A204.1 (cell line): Measurements from ENCODE around the gene GPX1.
"Not testable (repeated sequence)": the region's sequence is repeated elsewhere in the genome, so short reads cannot be mapped to it uniquely, and the experiment has no call there.

Experiments used
- FAIRE-seq: peaks from 2 replicates; lab custom pipeline; 2012; peaks lifted over from hg19 to GRCh38; lab: Jason Lieb, UNC

The GPX1 gene

DNA sequence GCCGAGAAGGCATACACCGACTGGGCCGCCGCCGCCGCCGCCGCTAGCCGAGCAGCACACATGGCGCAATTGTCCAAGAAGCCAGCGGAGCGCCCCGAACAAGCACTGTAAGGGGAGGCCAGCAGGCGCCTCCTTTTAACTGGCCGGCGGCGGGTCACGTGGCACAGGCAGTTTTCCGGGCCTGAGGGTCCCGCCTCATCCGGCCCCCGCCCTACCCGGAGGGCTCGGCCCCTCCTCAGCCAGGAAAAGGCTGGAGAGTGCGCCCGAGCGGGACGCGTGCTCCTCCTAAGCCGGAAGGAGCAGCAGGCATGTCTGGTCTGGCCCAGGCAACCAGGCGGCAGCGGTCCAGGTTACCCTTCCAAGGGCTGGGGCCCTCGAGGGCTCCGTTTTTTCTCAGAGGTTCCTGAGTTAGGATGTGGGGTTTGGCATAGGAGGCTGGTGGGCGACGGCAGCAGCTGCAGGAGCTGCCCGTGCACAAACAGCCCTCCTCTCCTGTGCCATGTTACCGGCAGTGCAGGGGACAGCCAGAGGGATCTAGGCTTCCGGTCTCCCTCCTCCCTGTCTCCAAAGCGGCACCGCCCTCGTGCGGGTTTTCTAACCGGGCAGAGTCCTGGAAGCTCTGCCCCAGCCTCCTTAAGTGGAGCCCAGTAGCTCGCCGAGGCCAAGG lies at the start of gene GPX1:
Gene GPX1, minus strand, starts transcription at position 137 of the 667 bp plus-strand sequence. Its CDS starts 75 bp downstream, at position 62.
- peak; percentile 93 for FAIRE-seq

DNA sequence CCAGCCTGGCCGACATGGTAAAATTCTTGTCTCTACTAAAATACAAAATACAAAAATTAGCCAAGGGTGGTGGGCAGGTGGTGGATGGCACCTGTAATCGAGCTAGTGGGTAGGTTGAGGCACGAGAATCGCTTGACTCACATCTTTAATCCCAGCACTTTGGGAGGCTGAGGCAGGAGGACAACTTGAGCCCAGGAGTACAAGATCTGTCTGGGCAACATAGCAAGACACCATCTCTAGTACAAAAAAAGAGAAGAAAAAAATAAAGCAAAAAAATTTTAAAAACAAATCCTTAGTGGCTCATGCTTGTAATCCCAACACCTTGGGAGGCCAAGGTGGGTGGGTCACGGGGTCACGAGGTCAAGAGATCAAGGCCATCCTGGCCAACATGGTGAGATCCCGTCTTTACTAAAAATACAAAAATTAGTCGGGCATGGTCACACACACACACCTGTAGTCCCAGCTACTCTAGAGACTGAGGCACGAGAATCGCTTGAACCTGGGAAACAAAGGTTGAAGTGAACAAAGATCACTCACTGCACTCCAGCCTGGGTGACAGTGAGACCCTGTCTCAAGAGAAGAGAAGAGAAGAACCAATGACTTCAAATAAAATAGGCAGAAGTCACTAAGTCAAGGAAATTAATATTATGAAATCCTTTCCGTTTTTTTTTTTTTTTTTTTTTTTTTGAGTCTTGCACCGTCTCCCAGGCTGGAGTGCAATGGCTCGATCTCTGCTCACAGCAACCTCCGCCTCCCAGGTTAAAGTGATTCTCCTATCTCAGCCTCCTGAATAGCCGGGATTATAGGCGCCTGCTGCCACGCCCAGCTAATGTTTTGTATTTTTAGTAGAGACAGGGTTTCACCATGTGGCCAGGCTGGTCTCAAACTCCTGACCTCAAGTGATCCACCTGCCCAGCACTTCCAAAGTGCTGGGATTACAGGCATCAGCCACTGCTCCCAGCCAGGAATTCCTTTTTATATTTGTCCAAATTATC lies 48.7 kb upstream of the GPX1 start:
- no peak for FAIRE-seq

DNA sequence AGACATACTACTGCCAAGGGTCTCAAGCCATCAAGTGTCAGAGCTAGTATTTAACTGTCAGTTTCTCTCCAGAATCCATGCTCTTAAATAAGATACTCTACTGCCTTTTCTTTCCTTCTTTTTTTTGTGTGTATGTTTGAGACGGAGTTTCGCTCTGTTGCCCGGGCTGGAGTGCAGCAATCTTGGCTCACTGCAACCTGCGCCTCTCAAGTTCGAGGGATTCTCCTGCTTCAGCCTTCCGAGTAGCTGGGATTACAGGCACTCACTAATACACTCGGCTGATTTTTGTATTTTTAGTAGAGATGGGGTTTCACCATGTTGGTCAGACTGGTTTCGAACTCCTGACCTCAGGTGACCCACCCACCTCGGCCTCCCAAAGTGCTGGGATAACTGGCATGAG lies 47.4 kb upstream of the GPX1 start:
- not testable (repeated sequence) for FAIRE-seq

DNA sequence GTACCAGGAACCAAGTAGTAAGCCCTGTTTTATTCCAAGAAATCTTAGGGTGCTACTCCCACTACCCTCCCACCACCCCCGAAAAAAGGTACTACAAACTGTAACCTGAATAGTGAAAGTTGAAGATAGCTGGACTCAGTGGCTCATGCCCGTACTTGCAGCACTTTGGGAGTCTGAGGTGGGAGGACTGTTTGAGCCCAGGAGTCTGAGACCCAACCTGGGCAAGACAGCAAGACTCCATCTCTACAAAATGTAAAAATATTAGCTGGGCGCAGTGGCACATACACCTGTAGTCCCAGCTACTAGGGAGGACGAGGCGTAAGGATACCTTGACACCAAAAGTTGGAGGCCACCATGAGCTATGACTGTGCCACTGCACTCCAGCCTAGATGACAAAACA lies 45.7 kb upstream of the GPX1 start:
- no peak for FAIRE-seq

DNA sequence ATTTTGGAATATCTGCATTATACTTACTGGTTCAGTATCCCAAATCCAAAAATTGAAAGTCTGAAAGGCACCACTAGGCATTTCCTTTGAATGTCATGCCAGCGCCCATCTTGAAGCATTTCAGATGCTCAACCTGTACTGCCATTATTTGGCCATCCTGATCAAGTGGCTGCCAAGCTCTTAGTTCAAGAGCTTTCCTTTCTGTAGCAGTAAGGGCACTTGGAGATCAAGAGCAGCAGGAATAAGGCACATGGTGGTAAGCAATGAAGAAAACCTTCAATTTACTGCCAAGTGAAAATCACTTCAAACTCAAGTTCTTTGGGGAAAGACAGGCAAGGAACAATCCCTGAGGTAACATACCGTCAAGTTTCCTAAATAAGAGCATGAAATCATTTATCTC lies 43.6 kb upstream of the GPX1 start:
- FAIRE-seq: no peak

DNA sequence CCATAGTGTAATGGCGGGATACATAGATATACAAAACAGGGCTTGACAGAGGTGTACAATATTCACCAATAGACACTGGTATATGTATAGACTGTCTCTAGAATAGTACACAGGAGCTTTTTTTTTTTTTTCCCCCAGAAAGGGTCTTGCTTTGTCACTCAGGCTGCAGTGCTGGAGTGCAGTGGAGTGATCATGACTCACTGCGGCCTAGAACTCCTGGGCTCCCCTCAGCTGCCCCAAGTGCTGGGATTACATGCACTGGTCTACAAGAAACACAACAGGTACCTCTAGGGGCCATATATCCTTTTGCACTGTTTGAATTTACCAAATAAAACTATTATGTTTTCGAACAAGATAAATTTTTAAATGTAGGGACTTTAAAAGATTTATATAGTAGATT lies 41.3 kb upstream of the GPX1 start:
- FAIRE-seq: no peak

DNA sequence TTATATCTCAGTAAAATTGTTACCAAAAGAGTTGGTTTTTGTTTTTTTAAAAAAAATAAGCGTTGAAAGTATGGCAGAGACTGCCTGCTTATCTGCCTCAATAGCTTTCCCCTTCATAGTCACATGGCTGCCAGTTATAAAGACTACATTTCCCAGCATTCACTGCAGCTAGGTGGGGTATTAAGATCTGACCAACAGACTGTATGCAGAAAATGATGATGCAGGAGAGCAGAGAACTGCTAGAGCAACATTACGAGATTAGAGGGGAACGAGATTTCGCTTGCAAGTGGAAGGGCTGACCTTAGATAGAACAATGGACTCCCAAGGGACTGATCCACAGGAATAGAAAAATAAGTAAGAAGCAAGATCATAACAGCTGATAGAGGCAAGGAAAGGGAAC lies 39.3 kb upstream of the GPX1 start:
- FAIRE-seq: no peak

DNA sequence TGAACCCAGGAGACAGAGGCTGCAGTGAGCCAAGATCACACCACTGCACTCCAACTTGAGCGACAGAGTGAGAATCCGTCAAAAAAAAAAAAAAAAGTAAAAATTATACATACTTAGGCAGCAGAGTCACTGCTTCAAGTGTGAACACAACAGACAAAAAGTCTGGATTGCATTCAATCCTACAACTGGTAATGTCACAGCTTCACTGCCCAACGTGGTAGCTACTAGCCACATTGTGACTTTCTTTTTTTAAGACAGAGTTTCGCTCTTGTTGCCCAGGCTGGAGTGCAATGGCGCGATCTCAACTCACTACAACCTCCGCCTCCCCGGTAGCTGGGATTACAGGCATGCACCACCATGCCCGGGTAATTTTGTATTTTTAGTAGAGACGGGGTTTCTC lies 33.2 kb upstream of the GPX1 start:
- not testable (repeated sequence) for FAIRE-seq

DNA sequence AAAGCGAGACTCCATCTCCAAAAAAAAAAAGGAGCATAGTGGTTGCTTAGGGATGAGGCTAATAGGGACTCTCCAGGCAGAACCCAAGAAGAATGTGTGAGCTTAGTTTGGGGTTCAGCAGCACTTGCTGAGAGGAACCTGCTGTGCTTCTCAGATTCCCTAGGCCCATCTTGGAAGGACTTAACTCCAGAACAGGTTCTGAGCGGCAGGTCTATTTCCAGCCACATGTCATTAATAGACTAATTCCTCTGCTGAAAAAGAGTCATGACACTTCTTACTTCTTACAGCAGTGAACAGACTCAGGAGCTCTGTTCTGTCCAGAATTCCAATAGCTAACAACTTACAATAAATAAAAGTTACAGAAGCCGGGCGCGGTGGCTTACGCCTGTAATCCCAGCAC lies 31.1 kb upstream of the GPX1 start:
- no peak for FAIRE-seq

DNA sequence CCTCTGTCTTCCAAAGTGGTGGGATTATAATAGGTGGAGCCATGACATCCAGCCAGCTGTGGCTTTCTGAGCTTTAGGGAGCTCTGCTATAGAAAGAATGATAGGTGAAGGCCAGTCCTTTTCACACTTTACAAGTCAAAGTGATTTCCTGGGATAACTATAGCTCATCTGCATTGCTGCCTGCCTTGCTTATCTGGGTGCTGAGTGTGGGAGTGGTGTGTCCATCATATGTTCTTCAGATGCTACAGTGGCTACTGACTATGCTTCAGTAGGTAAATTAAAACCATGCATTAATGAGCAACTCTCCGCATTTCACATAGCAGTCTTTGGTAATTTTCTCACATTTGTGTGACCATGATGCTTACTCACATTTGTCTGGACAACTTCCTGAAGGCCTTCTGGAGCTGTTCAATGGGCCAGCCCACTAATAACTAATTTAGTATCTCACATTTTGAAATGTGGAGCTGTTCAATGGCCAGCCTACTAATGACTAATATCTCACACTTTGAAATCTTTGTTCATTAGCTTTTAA lies 30.2 kb upstream of the GPX1 start:
- FAIRE-seq: no peak

DNA sequence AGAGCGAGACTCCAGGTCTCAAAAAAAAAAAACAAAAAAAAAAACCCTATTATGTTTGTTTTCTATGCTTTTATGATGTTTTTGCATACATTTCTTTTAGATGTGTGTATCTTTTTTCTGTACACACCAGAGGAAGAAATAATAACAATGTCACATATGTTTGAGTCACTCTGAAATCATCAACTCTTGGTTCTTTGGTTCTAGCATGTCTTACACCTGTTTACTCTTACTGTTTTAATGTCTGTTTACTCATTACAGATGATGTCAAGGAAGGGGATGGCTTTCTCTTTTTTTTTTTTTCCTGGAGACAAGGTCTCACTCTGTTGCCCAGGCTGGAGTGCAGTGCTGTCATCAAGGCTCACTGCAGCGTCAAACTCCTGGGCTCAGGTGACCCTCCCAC lies 29.6 kb upstream of the GPX1 start:
- FAIRE-seq: no peak

DNA sequence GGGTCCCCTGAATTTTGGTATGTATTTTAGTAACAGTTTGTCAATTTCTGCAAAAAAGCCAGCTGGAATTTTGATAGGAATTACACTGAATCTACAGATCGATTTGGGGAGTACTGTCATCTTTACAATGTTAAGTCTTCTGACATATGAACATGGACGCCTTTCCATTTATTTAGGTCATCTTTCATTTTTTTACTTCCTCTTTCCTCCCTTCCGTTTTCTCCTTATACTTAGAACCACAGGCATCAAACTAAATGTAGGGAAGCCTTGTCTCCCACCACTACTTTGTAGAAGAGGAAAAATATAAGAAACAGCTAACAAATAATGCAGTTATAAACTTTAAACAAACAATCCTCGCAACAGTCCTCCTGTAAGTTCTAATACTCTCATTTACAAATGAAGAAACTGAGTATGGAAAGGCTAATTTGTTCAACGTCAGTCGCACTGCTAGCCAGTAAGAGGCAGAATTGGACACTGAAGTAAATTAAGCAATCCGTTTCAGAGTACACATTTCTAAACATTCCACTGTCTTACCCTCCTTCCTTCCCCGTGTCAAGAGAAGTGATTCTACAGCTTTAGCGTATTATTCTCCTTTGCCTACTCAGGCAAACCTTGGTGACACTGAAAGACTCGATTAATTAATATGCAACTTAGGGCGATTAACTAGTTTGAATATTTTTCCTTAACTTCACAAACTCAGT lies 28.1 kb upstream of the GPX1 start:
- no peak for FAIRE-seq

DNA sequence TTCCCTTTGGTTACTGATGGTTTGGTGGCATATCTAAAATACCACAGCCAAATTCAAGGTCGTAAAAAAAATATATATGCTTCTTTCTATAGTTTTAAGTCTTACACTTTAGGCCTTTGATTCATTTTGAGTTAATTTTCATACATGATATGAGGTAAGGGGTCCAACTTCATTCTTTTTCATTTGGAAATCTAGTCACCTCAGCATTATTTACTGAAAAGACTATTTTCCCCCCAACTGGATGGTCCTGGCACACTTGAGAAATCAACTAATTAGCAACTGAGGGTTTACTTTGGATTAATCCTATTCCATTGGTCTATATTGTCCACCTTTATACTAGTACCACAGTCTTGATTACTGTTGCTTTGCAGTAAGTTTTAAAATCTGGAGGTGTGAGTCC lies 27.5 kb upstream of the GPX1 start:
- FAIRE-seq: no peak

DNA sequence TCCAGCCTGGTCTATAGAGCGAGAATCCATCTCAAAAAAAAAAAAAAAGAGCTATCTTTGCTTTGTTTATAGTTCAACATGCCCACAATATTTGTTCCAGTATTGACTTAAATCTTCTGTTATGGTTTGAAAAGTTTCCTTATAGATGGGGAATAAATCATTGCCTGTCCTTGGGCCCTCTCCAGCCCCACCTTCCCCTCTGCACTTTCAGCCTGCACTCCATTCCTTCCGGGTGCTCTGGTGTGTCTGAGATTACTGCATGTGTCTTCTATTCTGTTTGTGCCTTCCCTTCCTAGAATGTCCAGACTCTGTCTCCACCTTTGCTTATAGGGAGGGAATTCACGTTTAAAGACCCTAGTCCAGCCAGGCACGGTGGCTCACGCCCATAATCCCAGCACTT lies 25.2 kb upstream of the GPX1 start:
- FAIRE-seq: no peak

DNA sequence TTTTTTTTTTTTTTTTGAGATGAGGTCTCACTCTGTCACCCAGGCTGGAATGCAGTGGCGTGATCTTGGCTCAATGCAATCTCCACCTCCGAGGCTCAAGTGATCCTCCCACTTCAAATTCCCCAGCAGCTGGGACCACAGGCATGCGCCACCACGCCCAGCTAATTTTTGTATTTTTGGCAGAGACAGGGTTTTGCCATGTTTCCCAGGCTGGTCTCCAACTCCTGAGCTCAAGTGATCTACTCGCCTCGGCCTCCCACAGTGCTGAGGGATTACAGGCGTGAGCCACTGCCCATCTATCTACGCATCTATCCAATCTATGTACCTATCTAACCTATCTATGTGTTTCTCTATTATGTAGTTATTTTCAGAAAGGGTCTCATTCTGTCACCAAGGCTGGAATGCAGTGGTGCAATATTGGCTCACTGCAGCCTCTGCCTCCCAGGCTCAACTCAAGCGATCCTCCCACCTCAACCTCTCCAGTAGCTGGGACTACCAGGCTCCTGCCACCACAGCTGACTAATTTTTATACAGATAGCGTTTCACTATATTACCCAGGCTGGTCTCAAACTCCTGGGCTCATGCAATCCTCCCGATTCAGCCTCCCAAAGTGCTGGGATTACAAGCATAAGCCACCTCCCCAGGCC lies 20.2 kb upstream of the GPX1 start:
- FAIRE-seq: no peak

DNA sequence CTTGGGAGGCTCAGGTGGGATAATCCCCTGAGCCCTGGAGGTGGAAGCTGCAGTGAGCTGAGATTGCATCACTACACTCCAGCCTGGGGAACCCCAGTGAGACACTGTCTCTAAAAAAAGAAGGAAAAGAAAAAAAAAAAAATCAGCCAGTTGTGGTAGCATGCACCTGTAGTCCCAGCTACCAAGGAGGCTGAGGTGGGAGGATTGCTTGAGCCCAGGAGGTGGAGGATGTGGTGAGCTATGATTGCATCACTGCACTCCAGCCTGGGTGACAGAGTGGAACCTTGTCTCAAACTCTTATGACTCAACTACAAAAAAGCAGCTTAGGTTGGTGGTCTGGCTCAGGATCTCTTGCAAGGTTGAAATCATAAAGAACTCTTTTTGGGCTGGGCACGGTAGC lies 19.3 kb upstream of the GPX1 start:
- FAIRE-seq: no peak

DNA sequence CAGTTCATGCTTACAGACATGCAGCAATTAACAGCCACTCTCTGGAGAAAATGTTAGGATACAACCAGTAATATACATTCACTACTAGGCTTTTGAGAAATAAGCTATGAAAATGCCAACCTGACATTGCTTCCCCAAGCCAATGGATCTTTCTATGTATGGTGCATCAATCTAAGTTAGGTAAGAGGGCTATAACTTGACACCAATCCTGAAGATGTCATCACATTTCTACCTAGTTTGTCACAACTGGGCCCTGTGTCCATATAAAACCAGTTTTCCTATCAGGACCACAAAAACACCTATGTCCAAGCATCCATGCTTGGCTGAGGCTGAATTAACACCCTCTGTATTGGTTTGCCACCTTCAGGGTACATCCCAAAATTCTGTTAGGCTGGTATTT lies 13.8 kb upstream of the GPX1 start:
- no peak for FAIRE-seq

DNA sequence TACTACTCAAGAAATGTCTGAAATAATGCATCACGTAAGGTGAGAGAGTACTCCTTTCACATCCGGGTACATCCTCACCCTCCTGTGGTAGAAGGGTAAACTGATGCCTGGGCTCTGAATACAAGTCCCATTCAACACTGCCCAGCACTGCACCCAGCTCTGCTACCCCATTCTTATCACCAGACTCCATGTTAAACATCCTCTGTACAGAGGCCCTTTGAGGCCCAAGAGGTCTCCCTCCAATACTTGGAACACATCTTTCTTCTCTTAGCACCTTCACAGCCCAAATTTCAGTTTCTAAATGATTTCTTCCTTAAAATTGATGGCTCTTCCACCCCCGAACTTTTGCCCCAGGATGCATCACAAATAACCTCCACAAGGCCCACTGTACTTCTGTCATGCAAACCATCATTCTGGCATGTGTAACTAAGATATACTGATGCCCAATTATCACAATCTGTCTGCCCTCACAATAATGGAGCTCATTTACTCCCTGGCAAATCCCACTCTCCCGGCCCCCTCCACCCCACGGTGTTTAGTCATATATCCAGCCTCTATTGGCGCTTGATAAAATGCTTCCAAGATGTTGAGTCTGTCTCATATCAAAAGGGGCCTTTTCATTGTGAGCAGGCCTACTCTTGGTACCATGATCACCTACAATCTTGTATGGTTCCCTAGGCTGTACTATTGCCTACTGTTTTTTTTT lies 12.6 kb upstream of the GPX1 start:
- no peak for FAIRE-seq

DNA sequence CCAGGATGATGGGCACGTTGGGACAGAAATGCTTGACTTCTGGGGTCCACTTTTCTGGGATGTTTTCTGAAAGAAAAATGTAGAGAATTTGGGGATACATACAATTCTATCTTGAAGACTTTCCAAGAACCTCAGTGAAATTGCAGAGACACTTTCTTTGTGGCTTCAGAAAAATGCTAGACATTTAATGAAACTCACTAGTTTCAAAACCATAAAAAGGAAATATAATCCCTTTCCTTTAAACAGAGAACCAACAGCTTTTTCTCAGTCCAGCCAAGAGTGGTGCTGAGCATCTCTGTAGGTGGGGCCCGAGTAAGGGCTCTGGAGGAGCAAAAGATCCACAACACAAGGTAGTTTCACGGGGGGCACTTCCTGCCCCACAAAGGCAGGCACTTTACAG lies 4.4 kb upstream of the GPX1 start:
- no peak for FAIRE-seq

DNA sequence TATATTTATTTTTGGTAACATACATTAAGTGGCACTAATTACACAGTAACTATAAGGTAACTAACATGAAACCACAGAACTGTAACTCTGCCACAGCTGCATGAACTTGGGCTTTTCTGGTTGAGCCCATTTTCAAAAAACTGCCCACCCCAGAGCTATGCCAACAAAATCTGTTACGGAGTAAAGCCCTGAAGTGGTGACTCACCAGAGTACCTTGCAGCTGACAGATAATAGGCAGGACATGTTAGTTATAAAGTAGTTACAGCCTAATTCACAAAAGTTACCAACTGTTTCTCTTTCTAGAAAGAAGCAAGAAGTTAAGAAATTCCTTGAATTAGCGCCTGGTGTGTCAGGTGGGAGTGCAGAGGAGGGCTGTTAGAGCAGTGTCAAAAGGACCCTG lies 1.5 kb upstream of the GPX1 start:
- FAIRE-seq: no peak

DNA sequence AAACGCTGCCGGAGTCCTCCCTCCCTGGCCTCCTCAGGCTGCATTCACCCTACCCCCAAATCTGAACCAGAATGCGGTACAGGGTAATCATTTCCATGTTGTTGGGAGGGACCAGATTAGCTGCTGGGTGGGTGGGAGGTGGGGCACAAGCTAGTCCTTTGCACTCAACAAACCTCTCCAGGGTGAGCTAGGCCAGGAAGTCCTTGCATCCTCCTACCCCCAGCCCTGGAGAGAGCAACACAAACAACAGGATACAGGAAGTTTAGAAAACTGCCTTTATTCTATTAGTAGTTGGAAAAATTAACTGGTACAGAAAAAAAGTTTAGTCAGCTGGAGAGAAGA lies 702 bp upstream of the GPX1 start:
- FAIRE-seq: no peak
